NCI-H226 (cell line): ENCODE results near the gene HAGHL.

Experiments
- DNase-seq: peaks from one replicate; pipeline ENCODE4 v3.0.0-alpha.2; 2015

Gene HAGHL

DNA sequence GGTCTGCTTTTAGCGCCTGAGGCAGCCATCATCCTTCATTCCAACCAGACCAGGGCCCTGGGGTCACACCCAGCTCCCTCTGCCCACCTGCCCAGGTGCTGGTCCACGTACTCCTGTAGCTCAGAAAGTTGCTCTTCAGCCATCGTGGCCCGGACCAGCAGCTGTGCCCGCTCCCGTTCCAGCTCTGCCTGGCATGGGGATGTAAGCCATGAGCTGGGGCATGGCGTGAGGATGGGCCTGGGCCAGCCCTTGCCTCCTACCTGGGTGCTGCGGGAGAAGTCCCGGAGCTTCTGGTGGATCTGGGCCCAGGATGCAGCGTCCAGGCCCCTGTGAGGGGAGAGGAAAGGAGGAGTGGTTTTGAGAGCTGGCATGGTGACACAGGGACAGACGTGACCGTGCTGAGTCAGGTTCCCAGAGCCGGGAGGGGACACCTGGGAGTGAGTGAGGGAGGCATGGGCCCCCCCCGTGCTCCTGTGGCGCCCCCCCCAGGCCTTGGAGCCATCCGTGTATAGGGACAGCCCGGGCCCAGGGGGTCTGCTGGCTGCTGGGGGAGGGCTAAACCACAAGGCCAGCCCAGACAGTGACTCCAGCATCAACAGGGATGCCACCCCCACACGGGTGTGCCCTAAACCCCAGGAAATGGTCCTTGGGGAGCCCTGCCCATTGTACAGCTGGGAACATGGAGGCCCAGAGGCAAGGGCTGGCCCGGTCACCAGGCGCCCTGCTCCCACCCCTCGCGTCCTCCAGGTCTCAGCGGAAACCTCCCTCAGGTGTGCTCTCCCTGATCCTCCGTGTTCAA is 3.9 kb upstream of the HAGHL start:
- DNase-seq, result no peak

DNA sequence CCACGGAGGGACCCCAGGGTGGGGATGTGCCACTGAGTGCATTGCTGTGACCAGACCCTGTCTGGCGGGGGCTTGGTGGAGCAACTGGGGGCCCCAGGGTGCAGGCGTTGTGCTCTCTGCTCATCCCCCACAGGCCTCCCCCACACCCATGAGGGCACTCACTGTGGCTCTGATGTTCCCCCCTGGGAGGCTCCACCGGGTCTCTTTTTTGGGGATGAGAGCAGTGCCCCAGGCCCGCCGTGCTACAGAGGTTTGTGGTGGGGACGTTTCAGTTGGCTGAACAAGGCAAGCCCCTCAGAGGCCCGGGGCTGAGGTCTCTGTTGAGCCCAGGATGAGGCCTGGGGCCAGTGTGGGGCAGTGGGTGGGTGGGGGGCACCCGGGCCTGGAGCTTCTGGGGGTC is 3.2 kb upstream of the HAGHL start:
- DNase-seq, result no peak

DNA sequence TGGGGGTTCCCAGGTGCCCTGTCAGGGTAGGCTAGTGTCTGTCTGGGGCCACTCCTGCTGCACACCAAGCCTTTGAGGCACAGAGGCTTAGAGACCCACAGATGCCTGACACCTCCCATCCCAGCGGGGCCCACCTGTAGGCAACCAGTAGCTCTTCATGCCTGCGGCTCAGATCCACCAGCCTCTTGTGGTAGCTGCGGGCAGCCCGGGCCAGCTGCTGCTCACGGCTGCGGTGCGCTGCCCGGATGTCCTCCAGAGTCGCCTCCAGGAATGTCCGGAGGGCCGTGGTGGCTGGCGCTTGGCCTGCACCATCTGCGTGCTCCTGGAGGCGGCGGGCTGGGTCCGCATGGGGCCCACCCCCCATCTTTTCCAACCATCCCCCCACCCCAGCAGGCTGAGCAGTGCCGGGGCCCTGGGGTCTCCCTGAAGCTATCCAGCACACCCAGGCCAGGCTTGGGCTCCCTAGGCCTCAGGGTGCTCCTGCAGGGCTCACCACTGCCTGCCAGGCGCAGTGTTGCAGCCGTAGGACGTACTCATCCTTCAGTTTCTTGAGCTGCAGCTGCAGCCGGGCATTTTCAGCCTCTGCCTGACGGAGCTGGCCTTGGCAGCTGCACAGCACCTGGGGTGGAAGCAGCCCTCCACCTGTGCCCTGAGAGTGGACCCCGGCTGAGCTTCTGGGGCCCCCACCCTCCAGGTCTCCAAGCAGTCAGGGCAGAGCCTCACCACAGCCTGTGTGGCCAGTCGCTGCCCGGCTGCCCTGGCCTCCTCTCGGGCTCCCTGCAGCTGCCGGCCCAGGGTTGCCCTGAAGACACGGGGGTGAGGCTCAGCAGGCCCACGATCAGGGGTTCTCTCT is 2.5 kb upstream of the HAGHL start:
- DNase-seq, result no peak

DNA sequence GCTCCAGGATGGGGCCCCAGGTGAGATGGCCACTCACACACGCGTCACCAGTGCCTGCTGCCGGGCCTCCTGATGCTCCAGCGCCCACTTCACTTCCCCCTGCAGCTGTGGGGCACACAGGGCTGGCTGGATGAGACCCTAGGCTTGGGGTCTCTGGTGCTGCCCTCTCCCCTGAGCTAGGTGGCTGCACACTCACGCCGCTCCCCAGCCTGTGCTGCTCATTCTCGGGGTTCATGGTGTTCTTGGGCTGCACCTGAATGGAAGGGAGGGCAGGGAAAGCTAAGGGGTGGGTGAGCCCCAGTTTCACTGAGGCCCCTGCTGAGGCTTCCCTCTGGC is 1.9 kb upstream of the HAGHL start:
- DNase-seq, result no peak

DNA sequence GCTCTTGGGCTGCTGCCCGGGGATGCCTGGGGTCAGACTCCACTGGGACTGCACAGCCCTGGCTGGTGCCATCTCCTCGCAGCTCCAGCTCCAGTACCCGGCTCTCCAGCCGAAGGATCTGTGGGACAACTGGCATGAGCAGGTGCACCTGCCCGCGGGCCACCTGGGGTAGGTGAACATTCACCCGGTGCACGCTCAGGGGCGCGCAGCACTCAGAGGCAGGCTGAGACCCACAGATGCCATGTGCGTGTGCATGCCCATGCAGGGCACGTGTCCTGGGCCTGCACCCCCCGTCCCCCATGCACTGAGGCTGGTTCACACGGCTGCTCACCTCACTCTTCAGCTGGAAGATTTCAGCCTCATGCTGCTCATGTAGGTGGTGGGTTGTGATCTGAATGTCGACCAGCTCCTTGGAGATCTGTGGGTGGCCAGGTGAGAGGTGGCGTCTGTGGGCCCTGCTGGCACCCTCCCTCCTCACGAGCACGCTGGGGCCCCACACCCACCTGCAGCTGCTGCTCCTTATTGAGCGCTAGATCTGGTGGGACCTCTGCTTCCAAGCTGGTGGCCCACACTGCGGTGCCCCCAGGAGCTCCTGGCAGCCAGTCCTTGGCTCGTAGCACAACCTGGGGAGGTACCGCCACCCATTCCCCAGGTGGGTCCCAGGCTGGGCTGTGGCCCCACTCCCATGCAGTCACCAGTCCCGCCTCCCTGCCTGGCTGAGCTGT is 1.3 kb upstream of the HAGHL start:
- DNase-seq, result no peak

DNA sequence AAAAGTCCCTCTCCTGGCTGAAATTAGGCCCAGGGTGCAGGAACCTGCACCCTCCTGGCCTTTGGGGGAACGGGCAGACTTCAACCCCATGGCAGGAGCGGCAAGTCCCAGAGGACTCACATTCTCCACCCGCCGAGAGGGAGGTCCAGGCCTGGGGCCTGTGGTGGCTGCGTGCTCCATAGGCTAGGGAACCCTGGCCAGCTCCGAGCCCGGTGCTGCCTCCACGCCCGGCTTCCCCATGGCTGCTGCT is 793 bp upstream of the HAGHL start:
- no peak for DNase-seq

DNA sequence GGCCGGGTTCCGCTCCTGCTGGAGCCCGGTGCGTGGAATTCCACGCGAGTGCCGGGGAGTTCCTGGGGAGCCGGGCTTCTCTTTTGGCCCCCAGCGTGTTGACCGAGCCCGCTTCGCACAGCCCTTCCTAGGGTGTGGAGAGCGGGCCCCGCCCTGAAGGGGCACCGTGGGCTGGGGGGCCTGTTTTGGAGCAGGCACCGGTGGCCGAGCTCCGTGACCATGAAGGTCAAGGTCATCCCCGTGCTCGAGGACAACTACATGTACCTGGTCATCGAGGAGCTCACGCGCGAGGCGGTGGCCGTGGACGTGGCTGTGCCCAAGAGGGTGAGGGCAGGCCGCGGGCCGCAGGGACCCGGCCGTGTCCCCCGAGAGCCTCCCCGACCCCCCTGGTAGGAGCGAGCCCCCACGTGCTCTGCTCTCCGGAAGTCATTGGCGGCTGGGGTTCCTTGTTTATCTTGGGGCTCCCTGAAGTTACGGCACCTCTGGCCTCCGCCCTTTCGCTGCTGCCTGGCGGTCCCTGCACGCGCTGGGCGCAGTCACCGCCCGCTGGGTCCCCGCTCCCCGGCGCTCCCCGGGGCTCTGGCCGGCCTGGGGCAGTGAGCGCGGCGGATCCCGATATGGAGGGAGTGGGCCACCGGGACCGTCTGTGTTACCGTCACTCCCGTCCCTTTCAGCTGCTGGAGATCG is 528 bp downstream of the HAGHL start:
- no peak for DNase-seq

DNA sequence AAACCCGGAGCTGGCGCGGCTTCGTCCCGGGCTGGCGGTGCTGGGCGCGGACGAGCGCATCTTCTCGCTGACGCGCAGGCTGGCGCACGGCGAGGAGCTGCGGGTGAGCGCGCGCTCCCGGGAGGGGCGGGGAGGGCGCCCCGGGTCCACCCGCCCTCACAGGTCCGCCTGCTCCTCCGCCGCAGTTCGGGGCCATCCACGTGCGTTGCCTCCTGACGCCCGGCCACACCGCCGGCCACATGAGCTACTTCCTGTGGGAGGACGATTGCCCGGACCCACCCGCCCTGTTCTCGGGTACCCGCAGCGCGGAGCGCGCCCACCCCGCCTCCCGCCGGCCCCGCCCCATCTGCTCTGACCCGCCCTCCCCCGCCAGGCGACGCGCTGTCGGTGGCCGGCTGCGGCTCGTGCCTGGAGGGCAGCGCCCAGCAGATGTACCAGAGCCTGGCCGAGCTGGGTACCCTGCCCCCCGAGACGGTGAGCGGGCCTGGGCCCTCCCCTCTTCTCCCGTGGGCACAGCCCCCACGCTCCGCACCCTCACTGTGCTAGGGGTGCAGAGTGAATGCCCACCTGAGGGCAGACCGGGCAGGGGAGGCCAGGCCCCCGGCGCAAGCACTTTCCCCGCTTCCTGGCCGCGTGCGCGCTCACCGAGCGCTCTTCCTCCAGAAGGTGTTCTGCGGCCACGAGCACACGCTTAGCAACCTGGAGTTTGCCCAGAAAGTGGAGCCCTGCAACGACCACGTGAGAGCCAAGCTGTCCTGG is 1.4 kb downstream of the HAGHL start:
- DNase-seq, result peak; percentile 86

DNA sequence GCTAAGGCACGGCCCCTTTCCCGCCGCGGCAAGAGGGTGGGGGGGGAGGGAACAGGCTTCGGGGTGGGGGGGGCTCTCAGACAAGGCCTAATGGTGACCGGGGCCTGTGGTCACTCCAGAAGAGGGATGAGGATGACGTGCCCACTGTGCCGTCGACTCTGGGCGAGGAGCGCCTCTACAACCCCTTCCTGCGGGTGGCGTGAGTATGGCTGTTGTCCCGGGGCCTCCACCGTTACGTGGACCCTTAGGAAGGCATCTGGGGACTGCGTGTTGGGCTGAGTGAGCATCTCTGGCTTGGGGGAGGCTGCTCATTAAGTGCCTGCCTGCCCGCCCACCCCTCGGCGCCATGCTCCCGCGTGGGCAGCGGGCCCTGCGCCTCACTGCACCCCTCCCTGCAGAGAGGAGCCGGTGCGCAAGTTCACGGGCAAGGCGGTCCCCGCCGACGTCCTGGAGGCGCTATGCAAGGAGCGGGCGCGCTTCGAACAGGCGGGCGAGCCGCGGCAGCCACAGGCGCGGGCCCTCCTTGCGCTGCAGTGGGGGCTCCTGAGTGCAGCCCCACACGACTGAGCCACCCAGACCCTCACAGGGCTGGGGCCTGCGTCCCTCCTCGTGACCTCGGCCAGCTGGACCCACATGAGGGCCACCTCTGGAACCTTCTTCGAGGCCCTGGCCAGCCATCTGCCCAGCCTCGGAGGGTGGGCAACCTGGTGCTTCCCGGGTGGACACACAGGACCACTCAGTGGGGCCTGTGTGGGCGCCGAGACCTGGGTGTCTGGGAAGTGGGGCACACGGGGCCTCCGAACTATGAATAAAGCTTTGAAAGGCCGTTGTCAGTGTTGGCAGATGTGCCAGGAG is 2.2 kb downstream of the HAGHL start:
- no peak for DNase-seq

DNA sequence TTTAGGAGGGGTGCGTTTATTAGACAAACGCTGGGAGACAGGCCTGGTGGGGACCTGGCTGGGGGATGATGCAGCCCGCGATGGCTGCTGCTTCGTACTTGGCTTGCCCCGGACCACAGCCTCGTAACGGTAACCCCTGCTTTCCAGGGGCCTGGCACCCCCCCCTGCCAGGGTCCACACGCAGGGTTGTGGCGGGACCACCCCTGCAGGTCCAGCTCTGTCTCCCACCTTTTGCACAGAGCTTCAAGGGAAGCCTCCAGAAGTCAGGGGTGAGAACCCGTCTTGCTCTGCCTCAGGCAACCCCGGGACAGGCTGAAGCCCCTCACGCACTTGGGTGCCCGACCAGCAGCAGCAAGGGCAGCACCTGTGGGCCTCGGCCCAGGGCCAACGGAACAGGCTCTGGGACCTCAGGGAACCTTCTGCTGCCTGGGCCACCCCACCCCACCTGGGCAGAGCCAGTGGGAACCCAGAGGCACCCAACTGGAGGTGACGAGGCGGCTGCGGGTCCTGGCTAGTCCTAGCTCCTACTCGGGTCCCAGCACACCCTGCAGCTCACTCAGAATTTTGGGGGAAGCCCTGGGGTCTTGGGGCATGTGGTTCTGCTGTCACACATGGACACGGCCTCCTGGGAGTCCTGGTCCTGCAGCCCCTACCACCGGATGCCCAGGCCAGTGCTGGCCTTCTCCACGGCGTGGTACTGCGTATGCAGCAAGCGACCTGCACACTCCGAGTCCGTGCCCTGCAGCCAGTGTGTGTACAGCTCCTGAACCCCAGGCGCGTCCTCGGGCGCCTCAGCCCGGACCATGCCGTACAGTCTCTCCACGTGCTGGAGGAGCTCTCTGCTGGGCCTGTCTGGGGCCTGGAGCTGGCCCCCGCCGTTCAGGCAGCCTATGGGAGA is 3.1 kb downstream of the HAGHL start:
- DNase-seq, result no peak

DNA sequence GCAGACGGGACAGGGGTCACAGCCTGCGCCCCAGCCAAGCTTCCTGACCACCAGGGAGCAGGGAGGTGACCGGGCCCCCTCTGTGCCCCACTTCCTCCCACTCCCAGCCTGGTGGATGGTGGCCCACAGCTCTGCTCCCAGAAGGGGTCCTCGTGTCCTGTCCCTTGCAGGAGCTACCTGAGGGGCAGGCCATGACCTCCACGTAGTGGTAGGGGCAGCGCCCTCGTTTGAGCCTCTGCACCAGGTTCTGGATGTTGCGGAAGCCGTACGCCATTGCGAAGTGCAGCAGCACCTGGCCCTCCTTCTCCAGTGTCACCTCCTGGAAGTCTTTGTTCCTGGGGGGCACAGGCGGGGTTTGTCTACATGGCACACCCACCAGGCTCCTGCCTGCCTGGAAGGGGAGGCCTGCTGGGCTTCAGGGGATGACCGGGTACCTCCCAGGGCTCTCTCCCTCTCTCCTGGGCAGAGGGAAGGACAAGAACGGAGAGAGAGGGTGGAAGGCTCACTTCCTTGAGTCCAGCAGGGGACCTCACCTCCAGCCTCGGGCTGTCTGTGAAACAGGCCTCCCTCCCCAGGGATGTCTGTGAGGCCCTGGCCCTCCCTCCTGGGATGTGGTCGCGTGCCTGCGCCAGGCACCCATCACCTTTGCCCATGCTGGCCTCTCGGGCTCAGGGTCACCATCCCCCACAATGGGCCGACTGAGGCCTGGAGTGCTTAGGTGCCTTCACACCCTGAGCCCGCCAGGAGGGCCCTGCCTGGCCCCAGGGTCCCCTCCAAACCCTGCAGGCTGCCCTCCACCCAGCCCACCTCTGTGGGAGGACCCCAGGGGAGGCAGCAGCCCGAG is 4.0 kb downstream of the HAGHL start:
- no peak for DNase-seq

DNA sequence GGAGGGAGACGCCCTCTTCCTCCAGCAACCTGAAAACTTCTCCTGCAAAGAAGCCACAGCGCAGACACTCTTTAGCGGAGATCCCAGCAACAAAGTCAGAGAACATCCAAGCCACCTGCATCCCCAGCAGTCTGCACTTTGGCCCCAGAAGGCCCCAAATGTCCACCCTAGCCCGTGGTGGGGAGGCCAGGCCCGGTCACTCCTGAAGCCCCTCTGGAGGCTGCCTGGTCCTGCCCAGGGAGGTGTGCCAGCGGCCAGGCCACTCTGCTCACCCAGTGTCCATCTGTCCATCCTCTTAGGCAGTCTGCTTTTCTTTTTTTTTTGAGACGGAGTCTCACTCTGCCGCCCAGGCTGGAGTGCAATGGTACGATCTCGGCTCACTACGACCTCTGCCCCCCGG is 5.4 kb downstream of the HAGHL start:
- DNase-seq, result no peak

DNA sequence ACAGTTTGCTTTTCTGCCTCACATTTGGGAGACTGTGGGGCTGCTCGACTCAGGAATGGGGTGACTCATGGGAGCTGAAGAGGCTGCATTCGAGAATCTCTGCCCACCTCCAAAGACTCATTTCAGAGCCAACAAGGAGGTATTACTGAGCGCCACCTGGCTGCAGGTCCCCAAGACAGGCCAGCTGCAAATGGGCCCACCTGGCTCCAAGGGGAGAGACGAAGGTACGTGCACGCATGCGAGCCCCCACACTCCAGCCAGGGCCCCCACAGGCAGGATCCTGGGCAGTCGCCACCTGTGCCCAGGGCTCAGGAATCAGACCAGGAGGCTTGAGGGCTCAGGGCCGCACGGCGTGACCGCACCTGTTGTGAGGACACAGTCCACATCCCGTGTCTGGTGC is 6.0 kb downstream of the HAGHL start:
- peak; percentile 18 for DNase-seq

DNA sequence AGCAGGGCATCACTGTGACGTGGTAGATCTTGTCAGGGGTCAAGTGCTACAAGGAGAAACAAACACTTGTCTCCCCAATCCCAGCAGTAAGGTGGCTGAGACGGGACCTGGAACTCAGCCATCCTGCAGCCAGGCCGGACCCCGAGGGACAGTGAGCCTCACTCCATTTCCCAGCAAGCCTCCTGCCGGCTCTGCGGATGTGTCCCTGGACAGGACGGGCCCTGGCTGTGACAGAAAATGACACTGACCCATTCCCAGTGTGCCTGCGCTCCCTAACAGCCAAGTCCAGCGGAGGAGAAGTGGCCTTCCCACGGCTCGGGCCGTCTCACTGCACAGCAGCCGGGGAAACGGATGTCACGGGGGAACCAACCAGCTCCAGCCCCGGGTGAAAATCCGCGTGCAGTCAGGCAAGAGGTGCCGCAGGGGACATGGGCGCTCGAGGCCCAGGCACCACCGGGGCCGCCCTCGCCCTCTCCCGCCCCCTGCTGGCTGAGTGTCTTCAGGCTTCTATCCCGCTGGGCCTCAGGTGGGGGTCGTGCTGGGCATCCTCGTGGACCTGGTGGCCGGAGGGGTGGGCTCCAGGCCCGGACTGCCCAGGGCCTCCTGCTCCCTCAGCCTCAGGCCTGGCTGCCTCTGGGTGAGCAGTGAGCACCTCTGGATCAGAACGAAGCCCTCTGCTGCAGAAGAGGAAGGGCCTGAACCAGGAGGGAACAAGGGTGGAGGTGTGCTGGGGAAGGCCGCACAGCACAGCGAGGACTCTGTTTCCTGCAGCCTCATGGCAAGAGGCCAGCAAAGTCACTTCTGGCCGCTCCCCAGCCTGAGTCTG is 6.7 kb downstream of the HAGHL start:
- DNase-seq, result no peak

DNA sequence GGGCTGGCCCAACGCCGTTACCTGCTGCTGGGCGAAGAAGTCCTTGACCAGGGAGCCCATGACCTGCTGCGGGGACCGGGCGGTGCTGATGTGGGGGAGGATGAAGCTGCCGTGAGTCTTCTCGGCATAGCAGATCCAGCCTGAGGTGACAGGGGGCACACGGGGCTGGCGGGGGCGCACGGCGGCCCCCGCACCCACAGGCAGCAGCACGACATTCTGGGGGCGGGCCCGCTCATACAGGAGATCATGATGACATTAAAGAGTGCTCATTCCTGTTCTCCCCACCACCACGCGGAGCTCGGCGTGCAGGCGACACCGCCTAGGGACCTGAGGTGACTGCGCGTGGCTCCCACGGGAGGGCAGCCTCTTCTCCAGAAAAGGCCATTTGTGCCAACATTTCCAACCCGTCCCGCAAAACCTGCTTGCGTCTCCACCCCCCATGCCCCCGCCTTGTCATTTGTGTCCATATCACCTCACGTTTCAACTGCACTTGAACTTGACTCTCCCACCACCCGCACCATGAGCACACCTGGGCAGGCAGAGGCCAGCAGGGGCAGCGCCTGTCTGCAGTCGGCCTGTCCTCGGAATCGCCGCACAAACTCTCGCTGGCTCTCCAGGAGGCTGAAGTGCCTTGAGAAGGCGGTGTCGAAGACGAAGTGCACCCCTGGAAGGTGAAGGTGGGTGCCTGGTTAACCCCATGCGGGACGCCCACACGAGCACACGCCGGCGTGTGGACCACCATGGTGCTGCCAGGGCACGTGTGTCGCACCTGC is 7.5 kb downstream of the HAGHL start:
- DNase-seq, result no peak

DNA sequence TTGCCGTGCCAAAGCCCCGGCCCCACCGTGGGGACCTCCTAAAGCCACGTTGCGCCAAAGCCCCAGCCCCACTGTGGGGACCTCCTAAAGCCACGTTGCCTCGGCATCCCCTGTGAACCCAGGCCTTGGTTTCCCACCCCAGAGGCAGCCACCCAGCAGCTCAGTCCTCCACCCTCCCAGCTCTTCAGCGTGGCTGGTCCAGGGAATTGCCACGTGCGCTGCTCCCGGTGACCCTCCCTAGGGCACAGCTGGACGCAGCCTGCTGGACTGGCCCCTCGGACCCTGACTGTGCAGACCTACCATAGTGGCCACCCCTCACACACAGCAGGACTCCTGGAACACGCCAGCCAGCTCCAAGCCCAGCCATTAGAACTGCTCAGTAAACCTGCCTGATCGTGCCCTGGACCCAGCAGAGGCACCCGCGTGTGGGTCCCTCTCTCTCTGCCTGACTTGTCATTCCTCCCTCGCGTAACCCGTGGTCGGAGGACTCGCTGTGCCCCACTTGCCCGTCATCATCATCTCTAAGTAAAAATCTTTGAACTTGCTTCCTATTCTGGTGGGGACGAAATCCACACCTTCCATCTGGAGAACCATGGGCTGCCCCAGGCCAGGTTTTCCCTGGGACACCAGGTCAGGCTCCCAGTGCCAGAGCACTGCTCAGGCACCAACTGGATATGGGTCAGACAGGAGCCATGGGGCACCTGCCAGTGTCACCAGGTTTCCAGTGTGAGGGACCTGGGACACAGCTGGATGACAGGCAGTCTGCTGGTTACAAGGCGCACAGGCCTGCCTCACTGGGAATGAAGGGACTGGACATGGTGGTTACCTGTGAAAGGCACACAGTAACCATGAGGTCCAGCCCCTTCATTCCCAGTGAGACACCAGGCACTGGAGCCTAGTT is 8.3 kb downstream of the HAGHL start:
- DNase-seq, result no peak

DNA sequence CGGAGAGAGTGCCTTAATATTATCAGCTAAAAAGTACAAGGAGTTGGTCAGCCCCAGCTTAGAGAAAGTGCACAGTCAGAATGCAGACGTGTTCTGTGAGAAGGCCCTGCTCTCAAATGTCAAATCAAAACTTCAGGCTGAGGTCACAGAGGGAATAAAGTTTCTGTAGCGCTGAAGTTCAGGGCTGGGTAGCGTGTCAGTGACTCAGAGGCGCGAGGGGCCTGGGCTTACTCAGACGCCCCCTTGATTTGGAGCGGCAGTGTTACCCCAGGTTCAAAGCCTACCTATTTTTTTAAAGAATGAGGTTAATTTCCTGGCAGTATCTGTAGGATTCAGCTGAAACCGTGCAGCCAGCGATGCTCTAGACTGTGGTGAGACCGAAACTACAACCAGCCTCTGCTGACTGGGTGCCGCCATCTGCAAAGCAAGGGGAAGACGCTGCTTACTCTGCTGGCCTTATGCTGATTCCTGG is 9.1 kb downstream of the HAGHL start:
- no peak for DNase-seq
